Activated T-cell treated with anti-CD3 and anti-CD28 coated beads, Interleukin-2, amount 50 U/mL, for 72 hours (primary cell): ENCODE data around the gene CRADD. TPM values are rescaled to one million over a fixed set of nuclear protein-coding genes. Genes with fewer than 3 reads are reported as not detected.
A peak's percentile ranks its signal among the peaks of the same experiment; 100 is the strongest.

Source experiments
- ATAC-seq, 2 donors: fragments of 150-1000 bp; cut with Tn5 transposase; replicated peaks in 1 of 2; 2 replicates each; pipeline ENCODE4 v1.10.0; 2021; ENCODE audit warnings: moderate library complexity in 2 of 2, mild to moderate bottlenecking in 1 of 2
- DNase-seq, 2 donors: peaks; one replicate each; pipeline ENCODE4 v3.0.0; 2021 to 2022; ENCODE audit warnings: mixed read lengths in 1 of 2
- H3K27ac Mint-ChIP-seq: one replicate; pipeline ENCODE4 v1.8.0; 2022; ENCODE audit warnings: mild to moderate bottlenecking, moderate library complexity, mixed read lengths
- H3K27me3 Mint-ChIP-seq: one replicate; pipeline ENCODE4 v1.8.0; 2022; ENCODE audit warnings: low read depth, mixed read lengths
- H3K36me3 Mint-ChIP-seq, 2 donors: one replicate each; pipeline ENCODE4 v1.8.0; 2022; ENCODE audit warnings: mixed read lengths in 2 of 2, mild to moderate bottlenecking in 1 of 2; ENCODE audit not compliant: insufficient read depth in 2 of 2
- H3K4me1 Mint-ChIP-seq: one replicate; pipeline ENCODE4 v1.8.0; 2022; ENCODE audit warnings: low read depth, mixed read lengths
- H3K4me3 Mint-ChIP-seq, 2 donors: one replicate each; pipeline ENCODE4 v1.8.0; 2022; ENCODE audit warnings: mild to moderate bottlenecking in 2 of 2, mixed read lengths in 2 of 2, moderate library complexity in 2 of 2
- H3K9me3 Mint-ChIP-seq, 2 donors: one replicate each; pipeline ENCODE4 v1.8.0; 2022; ENCODE audit warnings: mixed read lengths in 2 of 2
- total RNA-seq, 2 donors: library from RNA; stranded (reverse); gene quantifications; one replicate each; pipeline ENCODE4 v1.2.3, GENCODE V29; 2022

The CRADD gene
- total RNA-seq, 2 donors from 2014 or later: 8.6 to 9.1 TPM

DNA sequence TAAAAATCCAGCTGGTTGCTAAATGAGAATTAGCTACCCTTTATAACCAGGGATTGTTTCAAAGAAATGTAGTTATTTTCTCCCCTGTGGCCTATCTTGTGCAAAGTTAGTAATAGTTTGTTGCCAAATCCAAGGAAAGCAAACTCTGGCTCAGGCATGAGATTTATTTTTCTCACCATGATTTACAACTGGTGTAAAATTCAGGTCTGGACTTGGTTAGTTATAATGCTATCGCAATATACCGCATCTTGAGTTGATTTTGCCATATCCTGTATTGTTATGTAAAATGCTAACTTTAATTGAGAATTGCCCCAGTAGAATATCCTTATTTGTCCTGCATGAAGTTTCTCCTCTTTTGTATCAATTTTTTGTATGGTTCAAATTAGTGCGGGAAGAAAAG is 135.5 kb downstream of the CRADD start:
- no peak overlapping the region for H3K4me3 Mint-ChIP-seq
- no peak for DNase-seq
- H3K27ac Mint-ChIP-seq: no peak overlapping the region
- H3K36me3 Mint-ChIP-seq: peaks cover 0 to 1% of the 10 kb centered on the region in 2 donors
- no peaks in the 10 kb centered on the region for H3K27me3 Mint-ChIP-seq
- peaks cover 0 to 2% of the 10 kb centered on the region in 2 donors for H3K9me3 Mint-ChIP-seq
- ATAC-seq: no peak
- H3K4me1 Mint-ChIP-seq: peaks cover 19% of the 10 kb centered on the region

DNA sequence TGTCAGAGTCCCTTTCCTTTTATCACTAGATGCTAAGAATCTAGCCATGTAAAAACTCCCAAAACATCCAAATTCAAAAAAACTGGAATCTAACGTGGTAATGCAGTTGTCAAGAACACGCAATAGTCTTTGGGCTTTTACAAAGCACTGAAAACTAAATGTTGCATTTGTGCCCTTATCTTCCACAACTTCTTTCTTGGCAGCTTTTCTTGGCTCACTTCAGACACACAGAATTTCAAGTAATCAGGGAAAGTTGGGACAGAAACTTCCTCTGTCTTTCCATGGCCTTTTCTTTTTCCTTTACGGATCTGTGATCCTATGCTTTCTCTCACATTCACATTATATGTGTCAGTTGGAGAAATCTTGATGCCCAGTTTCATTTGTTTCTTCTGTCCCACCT is 136.0 kb downstream of the CRADD start:
- H3K27me3 Mint-ChIP-seq: no peaks in the 10 kb centered on the region
- peaks cover 16% of the 10 kb centered on the region for H3K4me1 Mint-ChIP-seq
- no peak overlapping the region for H3K27ac Mint-ChIP-seq
- ATAC-seq (no peak), DNase-seq (no peak)
- peaks cover 0 to 1% of the 10 kb centered on the region in 2 donors for H3K36me3 Mint-ChIP-seq
- H3K4me3 Mint-ChIP-seq: no peak overlapping the region
- peaks cover 0 to 2% of the 10 kb centered on the region in 2 donors for H3K9me3 Mint-ChIP-seq

DNA sequence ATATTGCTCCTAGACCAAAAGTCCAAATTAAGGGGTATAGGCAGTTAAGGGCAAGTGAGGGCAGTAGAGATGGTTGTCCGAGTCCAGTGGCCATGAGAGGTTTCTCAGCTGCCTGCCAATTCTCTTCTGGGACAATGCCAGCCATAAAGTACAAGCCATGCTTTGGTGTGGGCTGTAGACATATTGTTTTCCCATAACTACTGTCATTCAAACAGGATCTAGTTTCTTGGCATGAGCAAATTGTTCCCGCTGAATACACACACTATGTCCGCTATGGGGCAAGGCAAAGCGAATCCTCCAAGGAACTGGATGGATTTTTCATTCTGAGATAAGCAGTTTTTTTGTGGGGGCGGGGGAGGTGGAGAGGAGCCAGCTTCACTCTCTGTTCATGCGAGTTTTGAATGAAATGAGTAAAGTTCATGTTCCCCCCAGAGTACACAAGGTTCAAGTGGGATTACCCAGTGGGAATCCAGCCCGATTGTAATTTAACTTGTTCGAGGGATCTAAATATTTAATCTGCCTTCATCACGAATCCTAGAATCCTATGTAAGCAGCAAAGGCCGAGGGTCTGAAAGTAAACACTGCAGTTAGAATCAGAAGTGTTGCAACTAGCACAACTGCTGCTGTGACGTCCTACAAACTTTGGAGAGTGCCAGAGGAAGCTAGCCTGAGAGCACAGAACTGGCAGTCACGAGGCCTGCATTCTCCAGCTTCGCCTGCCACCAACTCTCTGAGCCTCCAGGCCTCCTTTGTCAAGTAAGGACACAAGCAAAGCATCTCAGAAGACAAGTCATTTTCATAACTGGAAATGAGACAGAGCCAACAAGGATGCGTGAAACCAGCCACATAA is 137.0 kb downstream of the CRADD start:
- H3K4me3 Mint-ChIP-seq: no peak overlapping the region
- no peak overlapping the region for H3K27ac Mint-ChIP-seq
- no peaks in the 10 kb centered on the region for H3K27me3 Mint-ChIP-seq
- DNase-seq (peak in 1 of 2 donors; percentile 10), ATAC-seq (peak; percentile 63 to 77)
- peaks cover 0 to 1% of the 10 kb centered on the region in 2 donors for H3K36me3 Mint-ChIP-seq
- peaks cover 22% of the 10 kb centered on the region for H3K4me1 Mint-ChIP-seq
- H3K9me3 Mint-ChIP-seq: no peaks in the 10 kb centered on the region

DNA sequence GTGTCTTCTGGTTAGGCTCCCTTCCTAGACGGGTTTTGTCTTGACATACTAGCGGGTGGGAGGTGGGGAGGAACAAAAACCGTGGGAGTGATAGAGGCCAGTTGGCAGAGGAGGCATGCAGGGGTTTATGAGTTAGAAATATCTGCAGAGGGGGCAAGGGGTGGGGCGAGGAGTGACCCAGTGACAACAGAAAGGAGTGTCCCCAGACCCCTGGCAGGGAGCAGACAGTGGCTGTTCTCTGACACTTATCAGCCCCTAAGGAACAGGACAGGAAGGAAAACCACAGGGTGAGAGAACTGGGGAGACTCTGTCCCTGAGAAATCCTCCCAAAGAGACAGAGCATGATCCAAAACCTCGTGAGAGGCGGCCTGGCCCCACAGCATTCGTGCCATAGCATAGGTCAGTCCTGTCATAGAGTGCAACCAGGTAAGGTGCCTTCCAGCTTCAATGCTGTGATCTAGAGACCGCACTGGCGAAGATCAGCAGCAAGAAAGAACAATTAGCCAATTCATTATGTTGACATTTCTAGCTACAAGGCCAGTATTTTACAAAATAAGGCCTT is 141.4 kb downstream of the CRADD start:
- ATAC-seq (no peak), DNase-seq (no peak)
- Mint-ChIP-seq H3K9me3 (no peaks in the 10 kb centered on the region), H3K36me3 (no peaks in the 10 kb centered on the region), H3K27me3 (no peaks in the 10 kb centered on the region), H3K27ac (no peak overlapping the region), H3K4me1 (peaks cover 23% of the 10 kb centered on the region), H3K4me3 (no peak overlapping the region)

DNA sequence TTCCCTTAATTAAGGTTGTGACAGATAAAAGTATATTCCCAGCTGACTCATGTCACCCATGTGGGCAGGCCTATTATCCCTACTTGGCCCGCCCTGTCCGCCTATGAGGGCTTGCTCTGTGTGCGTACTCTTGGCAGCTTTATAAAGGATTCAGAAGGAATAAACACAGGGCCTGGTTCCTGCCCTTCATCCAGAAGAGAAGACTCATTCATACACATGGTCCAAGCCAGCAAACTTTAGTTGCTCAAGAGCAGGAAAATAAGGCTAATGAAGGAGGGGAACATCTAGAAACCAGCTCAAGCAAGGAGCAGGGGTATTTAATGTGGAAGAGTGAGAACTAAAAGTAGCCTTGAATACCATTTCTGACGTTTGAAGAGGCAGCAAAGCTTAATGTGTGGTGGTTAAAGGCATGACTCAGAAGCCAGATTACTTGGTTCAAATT is 141.9 kb downstream of the CRADD start:
- DNase-seq: no peak
- H3K27ac Mint-ChIP-seq: no peak overlapping the region

DNA sequence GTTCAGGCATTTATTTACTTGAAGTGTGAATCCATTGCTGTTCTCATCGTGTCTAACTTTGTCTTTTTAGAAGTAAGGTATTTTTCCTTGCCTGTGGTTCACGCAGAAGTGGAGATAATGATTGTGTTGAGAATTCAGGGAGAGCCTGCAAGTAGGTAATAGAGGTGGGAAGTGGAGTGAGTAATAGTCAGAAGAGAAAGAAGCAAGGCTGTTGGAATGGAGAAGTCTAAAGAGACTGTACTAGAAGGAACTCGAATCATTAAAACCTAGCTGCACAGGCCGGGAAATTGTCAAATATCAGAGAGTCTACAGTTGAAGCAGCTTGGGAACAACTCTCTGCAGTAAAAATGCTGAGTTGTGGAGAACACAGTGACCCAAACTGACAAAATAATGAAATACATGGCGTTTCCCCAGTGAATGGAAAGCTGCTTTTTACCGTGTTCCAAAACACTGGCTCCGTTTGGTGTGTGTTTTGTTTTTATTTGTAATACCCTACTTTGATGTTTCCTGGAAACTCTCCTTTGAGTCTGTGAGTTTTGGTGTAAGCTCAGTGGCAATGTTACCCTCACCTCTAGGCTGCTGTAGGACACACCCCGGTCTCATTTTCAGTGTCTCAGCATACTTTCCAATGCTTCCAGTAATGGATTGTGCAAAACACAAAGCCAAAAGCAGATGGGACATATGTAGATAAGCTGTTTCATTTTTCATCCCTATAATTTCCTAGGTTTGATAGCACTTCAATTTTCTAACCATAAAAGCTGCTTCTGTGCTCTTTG is 146.6 kb downstream of the CRADD start:
- no peaks in the 10 kb centered on the region for H3K36me3 Mint-ChIP-seq
- no peak for DNase-seq

More for the DNA sequence above, 141.9 kb downstream of the CRADD start:
- no peak for ATAC-seq
- Mint-ChIP-seq H3K9me3 (no peaks in the 10 kb centered on the region), H3K4me1 (peaks cover 21% of the 10 kb centered on the region), H3K36me3 (no peaks in the 10 kb centered on the region), H3K27me3 (no peaks in the 10 kb centered on the region), H3K4me3 (no peak overlapping the region)

DNA sequence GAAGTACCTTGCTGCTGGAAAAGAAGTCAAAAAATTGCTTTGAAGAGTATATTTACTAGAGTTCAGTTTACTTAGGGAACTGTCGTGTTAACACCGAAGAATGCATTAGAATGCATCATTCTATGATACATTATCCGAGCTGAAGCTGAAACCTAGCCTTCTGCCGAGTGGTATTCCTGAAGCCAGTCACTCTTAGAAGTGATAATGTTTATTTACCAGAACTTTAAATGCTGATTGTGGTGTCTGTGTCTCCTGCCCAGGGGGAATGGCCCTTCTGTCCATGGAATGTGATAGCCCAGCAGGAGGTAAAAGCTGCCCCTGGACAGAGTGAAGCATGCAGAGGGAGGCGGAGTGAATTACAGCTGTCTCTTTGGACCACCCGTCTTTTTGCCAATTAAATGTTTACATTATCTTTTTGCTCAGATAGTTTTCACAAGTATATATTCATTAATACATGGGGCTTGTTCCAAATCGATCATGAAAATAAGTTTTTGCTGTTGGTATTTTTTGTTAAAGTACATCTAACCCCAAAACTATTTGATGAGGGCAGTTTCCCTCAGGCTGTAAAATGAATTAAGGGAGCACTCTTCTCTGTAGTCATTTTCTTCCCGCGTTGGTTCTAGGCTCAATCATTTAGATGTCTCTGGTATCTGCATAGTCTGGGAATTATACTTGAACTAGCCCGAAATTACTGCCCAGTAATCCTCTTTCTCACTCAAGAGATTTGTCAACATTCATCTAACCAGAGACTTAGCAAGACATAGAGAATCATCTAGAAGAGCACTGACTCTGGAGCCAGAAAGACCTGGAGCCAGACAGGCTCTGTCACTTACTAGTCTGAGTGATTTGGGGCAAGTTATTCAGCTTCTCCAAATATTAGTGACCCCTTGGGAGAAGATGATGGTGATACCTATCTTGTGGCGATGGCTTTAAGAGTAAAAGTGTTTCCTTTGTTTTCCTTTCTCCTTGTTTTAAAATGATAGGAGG is 147.6 kb downstream of the CRADD start:
- H3K4me3 Mint-ChIP-seq: no peak overlapping the region
- H3K9me3 Mint-ChIP-seq: no peaks in the 10 kb centered on the region
- H3K4me1 Mint-ChIP-seq: peaks cover 5% of the 10 kb centered on the region
- no peaks in the 10 kb centered on the region for H3K27me3 Mint-ChIP-seq
- H3K36me3 Mint-ChIP-seq: no peaks in the 10 kb centered on the region
- DNase-seq: no peak
- no peak overlapping the region for H3K27ac Mint-ChIP-seq
- no peak for ATAC-seq

More for the DNA sequence above, 146.6 kb downstream of the CRADD start:
- Mint-ChIP-seq H3K4me3 (no peak overlapping the region), H3K27me3 (no peaks in the 10 kb centered on the region), H3K9me3 (no peaks in the 10 kb centered on the region), H3K4me1 (peaks cover 10% of the 10 kb centered on the region), H3K27ac (no peak overlapping the region)
- ATAC-seq: no peak

DNA sequence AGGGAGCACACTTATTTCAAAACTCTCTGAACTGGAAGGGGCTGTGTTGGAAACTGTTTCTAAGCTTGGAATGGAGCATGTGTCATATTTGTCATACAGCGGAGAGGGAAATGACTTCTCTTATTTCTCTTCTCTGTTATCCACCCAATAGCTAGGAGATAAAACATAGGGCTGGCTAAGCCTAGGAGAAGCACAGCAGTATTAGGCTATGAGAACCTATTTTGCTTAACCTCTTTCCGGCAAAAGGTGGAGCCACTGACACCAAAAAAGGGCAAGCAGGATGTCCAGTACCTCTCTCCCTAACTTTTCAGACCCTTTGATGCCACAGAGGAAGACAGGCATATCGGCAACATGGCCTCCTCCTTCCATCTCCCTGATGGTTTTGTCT is 148.3 kb downstream of the CRADD start:
- no peak for ATAC-seq
- DNase-seq: no peak
- no peak overlapping the region for H3K27ac Mint-ChIP-seq
- H3K9me3 Mint-ChIP-seq: no peaks in the 10 kb centered on the region
- no peak overlapping the region for H3K4me3 Mint-ChIP-seq
- no peaks in the 10 kb centered on the region for H3K27me3 Mint-ChIP-seq
- H3K4me1 Mint-ChIP-seq: peaks cover 5% of the 10 kb centered on the region
- no peaks in the 10 kb centered on the region for H3K36me3 Mint-ChIP-seq

DNA sequence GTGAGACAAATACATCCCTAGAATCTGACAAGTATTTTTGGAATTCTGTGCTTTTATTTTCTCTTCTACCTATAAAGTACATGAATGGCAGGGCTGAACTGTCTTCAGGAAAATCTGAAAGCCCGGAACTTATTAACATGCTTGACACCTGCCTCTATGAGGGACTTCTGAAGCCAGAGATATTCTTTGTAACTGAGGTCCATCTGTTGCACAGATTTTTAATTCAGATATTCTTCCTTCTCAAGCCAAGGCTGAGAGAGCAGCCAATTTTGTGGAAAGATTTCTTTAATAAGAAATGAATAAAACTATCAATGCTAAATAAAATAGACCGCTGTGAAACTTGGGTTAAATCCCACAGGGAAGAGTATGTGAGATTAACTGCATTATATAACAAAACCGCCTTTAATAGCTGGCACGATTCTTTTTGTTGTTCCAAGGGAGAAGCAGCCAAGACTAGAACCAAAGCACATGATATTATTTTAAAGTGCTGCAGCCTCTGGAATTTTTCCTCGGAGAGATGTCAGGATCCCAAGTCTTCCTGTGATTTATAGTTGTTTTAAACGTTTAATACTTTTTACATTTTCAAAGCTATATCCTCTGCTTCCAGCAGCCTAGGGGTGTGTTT is 148.9 kb downstream of the CRADD start:
- no peak for DNase-seq
- Mint-ChIP-seq H3K4me1 (peaks cover 5% of the 10 kb centered on the region), H3K36me3 (no peaks in the 10 kb centered on the region), H3K27ac (no peak overlapping the region), H3K27me3 (no peaks in the 10 kb centered on the region), H3K4me3 (no peak overlapping the region), H3K9me3 (no peaks in the 10 kb centered on the region)
- no peak for ATAC-seq

DNA sequence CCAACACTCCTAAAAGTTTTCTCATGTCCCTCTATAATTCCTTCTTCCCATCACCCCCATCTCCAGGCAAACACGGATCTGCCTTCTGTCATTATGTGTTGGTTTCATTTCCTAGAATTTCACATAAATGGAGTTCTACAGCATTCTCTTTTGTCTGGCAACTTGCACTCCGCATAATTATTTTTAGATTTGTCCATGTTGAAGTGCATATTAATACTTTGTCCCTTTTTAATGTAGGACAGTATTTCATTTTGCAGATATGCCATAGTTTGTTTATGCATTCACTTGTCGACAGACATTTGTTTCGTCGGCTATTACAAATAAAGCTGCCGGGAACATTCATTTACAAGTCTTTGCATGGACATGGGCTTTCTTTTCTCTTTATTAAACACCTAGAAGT is 150.0 kb downstream of the CRADD start:
- no peak for ATAC-seq
- no peaks in the 10 kb centered on the region for H3K27me3 Mint-ChIP-seq
- H3K9me3 Mint-ChIP-seq: no peaks in the 10 kb centered on the region
- DNase-seq: no peak
- H3K36me3 Mint-ChIP-seq: no peaks in the 10 kb centered on the region
- no peak overlapping the region for H3K27ac Mint-ChIP-seq
- H3K4me3 Mint-ChIP-seq: no peak overlapping the region
- H3K4me1 Mint-ChIP-seq: peaks cover 5% of the 10 kb centered on the region

DNA sequence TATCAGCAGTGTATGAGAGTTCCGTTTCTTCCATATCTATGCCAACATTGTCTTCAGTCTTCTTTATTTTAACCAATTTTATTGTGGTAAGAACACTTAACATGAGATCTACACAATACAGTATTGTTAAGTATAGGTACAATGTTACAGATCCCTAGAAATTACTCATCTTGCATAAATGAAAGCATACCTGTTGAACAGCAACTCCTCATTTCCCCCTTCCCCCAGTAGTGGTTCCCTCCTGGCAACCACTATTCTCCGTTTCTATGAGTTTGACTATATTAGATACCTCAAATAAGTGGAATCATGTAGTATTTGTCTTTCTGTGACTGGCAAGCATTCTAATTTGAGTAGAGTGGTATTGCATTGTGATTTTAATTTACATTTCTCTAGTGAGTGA is 150.5 kb downstream of the CRADD start:
- no peaks in the 10 kb centered on the region for H3K9me3 Mint-ChIP-seq
- no peak for DNase-seq
- H3K4me1 Mint-ChIP-seq: peaks cover 5% of the 10 kb centered on the region
- H3K4me3 Mint-ChIP-seq: no peak overlapping the region
- no peak for ATAC-seq
- no peaks in the 10 kb centered on the region for H3K36me3 Mint-ChIP-seq
- no peak overlapping the region for H3K27ac Mint-ChIP-seq
- H3K27me3 Mint-ChIP-seq: no peaks in the 10 kb centered on the region

DNA sequence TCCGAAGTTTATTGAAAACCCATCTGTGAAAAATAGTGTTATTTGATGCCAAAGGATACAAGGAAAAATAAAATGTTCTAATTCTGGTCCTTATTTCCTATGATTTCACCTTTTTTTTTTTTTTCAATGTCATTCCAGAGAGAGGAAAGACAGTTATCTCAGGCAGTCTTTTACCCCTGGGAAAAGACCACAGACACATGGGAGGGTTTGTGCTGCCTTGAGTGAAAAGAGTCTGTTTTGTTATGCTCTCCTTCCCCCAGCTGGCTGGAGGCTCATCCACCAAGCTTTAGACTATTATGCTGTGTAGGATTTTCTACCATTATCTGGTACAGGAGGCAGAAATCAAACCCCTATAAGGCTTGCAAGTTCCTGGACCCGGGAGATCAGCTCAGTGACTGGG is 151.8 kb downstream of the CRADD start:
- H3K36me3 Mint-ChIP-seq: no peaks in the 10 kb centered on the region
- no peak overlapping the region for H3K27ac Mint-ChIP-seq
- ATAC-seq (no peak), DNase-seq (no peak)
- no peak overlapping the region for H3K4me3 Mint-ChIP-seq
- no peaks in the 10 kb centered on the region for H3K27me3 Mint-ChIP-seq
- H3K9me3 Mint-ChIP-seq: no peaks in the 10 kb centered on the region
- peaks cover 5% of the 10 kb centered on the region for H3K4me1 Mint-ChIP-seq
